GM10266 (cell line): Measurements from ENCODE around the gene CTAG2.
"Not testable (repeated sequence)": the region's sequence is repeated elsewhere in the genome, so short reads cannot be mapped to it uniquely, and the experiment has no call there.

ENCODE experiments used
- DNase-seq: peaks from one replicate; pipeline ENCODE4 v3.0.0; 2012; ENCODE audit errors: extremely low spot score
- TF ChIP-seq, protein P1 (sequence below): IDR thresholded peaks from 2 replicates; pipeline ENCODE4 v1.5.1; 2012; ENCODE audit warnings: mild to moderate bottlenecking, low read depth; ENCODE audit not compliant: control insufficient read depth, insufficient read depth; ENCODE audit errors: missing control alignments

CTAG2 gene

GRCh38 chrX:154653413-154653812 lies at the start of gene CTAG2:
Gene CTAG2 (minus strand): TSS chrX:154653579. CDS start chrX:154653515, 64 bp downstream.
- DNase-seq = not testable (repeated sequence)

DNA sequence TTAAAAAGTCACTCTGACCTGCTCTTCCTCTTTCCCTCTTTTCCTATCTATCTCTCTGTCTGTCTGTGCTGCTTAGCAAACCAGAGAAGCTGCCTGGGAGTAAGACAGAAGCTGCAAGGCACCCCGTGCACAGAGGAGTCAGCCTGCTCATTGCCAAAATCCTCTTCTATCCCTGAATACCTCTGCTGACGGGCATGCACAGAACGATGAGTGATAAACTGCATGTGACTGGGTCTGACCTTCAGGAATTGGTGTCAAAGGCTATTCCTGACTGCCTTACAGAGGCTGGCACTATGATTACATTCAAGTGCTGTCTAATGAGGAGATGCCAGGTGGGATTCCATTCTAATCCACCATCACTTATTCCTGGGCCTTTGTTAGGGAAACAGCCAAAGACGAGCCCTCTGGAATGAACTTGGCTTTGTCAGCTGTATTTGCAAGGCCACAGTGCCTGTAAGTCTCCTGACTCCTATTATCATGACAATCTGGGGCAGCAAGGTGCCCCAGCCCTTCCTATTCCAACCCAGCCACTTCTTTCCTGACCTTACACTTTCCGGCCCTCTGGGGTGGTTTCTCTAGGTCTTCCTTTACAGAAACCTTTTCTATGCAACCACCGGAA lies 45.4 kb upstream of the CTAG2 start:
- no peak for DNase-seq
- TF ChIP-seq, protein P1, sequence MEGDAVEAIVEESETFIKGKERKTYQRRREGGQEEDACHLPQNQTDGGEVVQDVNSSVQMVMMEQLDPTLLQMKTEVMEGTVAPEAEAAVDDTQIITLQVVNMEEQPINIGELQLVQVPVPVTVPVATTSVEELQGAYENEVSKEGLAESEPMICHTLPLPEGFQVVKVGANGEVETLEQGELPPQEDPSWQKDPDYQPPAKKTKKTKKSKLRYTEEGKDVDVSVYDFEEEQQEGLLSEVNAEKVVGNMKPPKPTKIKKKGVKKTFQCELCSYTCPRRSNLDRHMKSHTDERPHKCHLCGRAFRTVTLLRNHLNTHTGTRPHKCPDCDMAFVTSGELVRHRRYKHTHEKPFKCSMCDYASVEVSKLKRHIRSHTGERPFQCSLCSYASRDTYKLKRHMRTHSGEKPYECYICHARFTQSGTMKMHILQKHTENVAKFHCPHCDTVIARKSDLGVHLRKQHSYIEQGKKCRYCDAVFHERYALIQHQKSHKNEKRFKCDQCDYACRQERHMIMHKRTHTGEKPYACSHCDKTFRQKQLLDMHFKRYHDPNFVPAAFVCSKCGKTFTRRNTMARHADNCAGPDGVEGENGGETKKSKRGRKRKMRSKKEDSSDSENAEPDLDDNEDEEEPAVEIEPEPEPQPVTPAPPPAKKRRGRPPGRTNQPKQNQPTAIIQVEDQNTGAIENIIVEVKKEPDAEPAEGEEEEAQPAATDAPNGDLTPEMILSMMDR = no peak

DNA sequence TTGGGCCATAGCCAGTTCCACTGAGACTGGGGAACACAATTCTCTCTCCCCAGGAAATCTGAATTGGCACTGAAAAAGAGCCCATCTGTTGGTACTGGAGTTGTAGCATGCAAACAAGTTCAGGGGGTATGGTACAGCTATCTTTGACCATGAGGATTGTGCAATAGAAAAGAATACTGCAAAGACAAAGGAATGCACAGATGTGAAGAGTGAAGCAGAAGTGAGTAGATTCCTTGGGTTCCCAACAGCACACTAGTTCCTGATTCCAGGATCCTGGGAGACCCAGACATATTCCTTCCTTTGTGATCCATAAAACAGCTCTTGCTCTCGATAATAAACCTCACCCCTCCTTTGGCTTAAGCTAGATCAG lies 43.3 kb upstream of the CTAG2 start:
- DNase-seq = no peak
- TF ChIP-seq, protein P1 = no peak

DNA sequence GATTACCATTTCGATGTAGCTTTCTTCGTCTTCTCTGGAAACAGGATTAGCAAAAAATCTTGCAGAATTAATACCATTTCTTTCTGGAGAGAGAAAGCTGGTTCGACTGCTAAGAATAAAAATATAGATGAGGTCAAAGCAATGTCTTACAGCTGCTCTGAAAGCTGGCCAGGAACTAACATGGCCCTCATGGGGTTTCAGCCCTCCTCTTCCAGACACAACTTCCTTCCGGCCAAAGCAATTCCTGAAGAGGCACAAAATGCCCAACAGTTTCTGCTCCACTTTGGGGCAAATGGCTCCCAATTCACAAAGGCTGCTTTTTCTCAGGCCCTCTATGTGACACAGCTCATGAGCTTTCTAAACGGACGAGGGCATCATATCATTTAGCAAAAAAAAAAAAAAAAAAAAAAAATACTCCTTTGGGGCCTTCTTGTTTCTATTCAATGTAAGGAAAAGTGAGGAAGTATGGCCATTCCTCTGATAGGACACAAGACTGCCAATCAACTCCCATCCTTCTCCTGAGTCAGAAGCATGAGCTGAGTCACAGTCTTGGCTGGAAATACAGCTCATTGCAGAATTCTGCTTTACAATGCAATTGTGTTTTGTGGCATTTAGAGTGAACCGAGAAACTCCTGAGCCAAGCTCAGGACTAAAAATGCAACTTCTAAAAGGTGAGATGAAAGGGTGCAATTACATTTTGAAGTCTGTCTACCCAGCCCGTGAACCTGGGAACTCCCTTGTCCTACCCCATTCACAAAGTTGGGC lies 42.7 kb upstream of the CTAG2 start:
- TF ChIP-seq, protein P1 = no peak
- no peak for DNase-seq

DNA sequence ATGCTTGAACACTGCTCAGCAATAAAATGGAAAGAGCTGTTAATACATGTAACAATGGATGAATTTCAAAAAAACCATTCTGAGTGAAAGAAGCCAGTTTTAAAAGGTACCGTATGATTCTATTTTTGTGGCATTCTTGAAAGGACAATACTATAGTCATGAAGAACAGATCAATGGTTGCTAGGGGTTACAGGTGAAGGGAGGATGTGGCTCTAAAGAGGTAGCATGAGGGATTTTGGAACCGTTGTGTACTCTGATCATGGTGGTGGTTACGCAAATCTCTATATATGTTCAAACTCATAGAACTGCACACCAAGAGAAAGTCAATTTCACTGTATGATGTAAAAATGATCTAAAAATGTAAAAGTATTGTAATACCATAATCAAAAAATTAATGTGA lies 40.0 kb upstream of the CTAG2 start:
- TF ChIP-seq, protein P1 = no peak
- no peak for DNase-seq

DNA sequence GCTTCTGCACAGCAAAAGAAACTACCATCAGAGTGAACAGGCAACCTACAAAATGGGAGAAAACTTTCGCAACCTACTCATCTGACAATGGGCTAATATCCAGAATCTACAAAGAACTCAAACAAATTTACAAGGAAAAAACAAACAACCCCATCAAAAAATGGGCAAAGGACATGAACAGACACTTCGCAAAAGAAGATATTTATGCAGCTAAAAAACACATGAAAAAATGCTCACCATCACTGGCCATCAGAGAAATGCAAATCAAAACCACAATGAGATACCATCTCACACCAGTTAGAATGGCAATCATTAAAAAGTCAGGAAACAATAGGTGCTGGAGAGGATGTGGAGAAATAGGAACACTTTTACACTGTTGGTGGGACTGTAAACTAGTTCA lies 37.1 kb upstream of the CTAG2 start:
- DNase-seq = not testable (repeated sequence)

GRCh38 chrX:154672084-154672483 lies 18.7 kb upstream of the CTAG2 start:
- not testable (repeated sequence) for DNase-seq

- not testable (repeated sequence) for DNase-seq
Observed at GRCh38 chrX:154670848-154671247, 17.5 kb upstream of the CTAG2 start.

DNA sequence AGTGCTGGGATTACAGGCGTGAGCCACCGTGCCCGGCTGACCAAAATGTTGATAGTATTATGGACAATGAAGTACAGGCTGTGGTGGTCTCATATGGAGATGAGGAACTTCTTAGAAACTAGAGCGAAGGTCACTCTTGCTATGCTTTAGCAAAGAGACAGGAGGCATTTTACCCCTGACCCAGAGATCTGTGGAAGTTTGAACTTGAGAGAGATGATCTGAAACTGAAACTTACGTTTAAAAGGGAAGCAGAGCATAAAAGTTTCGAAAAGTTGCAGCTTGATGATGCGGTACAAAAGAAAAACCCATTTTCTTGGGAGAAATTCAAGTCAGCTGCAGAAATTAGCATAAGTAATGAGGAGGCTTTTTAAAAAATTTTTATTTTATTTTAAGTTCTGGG lies 8.5 kb upstream of the CTAG2 start:
- no peak for DNase-seq
- TF ChIP-seq, protein P1 = no peak
